A549 (cell line): ENCODE data around the gene TEDC1. TPM values are rescaled to one million over a fixed set of nuclear protein-coding genes. Genes with fewer than 3 reads are reported as not detected.
A peak's percentile ranks its signal among the peaks of the same experiment; 100 is the strongest.

ENCODE experiments used
- ATAC-seq, 2 experiments: fragments of 200-7000 bp in 1 of 2; fragments of >200 bp in 1 of 2; cut with Nextera tagmentation in 1 of 2; cut with Tn5 transposase in 1 of 2; 3 replicates each; pipeline versions ENCODE4 v1.8.0 to v1.9.1; 2018 to 2020; ENCODE audit warnings: mild to moderate bottlenecking in 1 of 2, moderate library complexity in 1 of 2
- CTCF ChIA-PET: fragments of 300-600 bp; sonication (Branson Sonifier 250); formaldehyde crosslinking; extraction: SDS; loops from one replicate; lab custom pipeline; 2021; ENCODE audit warnings: antibody characterized with exemption, inconsistent platforms; lab: Yijun Ruan, JAX
- POLR2A ChIA-PET: fragments of 350-600 bp; formaldehyde crosslinking; extraction: SDS; loops from one replicate; lab custom pipeline; 2021; ENCODE audit warnings: antibody characterized with exemption, inconsistent platforms; lab: Yijun Ruan, JAX
- DNase-seq, 2 experiments: peaks; one replicate each; pipeline versions ENCODE4 v3.0.0 to v3.0.0-alpha.2; 2011 to 2016; ENCODE audit warnings: low read depth in 1 of 2, low spot score in 1 of 2
- FAIRE-seq: peaks from 2 replicates; lab custom pipeline; 2011; peaks lifted over from hg19 to GRCh38; lab: Jason Lieb, UNC
- H3K27ac ChIP-seq, 2 experiments: fragments of >200 bp; sonication (Bioruptor Twin); formaldehyde crosslinking; 3 replicates each; pipeline ENCODE4 v1.5.1; 2016 to 2017
- H3K4me1 ChIP-seq: fragments of >200 bp; sonication (Bioruptor Twin); formaldehyde crosslinking; 3 replicates; pipeline ENCODE4 v1.6.1; 2016
- H3K4me2 ChIP-seq: fragments of >200 bp; sonication (Bioruptor Twin); formaldehyde crosslinking; 3 replicates; pipeline ENCODE4 v1.6.1; 2016
- H3K4me3 ChIP-seq: fragments of >200 bp; sonication (Bioruptor Twin); formaldehyde crosslinking; 3 replicates; pipeline ENCODE4 v1.5.1; 2016
- H3K9me3 ChIP-seq: fragments of >200 bp; sonication (Bioruptor Twin); formaldehyde crosslinking; 3 replicates; pipeline ENCODE4 v1.6.1; 2016
- CBX8 ChIP-seq: fragments of 200-600 bp; sonication (generic); IDR thresholded peaks from 2 replicates; pipeline ENCODE4 v1.6.1; 2016
- FOSB ChIP-seq: fragments of 250-450 bp; sonication (Bioruptor Pico); IDR thresholded peaks from 2 replicates; pipeline ENCODE4 v1.5.0; 2020; ENCODE audit warnings: mild to moderate bottlenecking, moderate library complexity
- HOXB13 ChIP-seq: fragments of 250-450 bp; sonication (Bioruptor Pico); IDR thresholded peaks from 2 replicates; pipeline ENCODE4 v1.5.0; 2020; ENCODE audit warnings: low read depth, mild to moderate bottlenecking, moderate library complexity
- JUNB ChIP-seq: fragments of >200 bp; sonication (Bioruptor Twin); formaldehyde crosslinking; IDR thresholded peaks from 2 replicates; pipeline ENCODE4 v1.6.1; 2016
- KDM5A ChIP-seq: fragments of 200-600 bp; sonication (generic); IDR thresholded peaks from 2 replicates; pipeline ENCODE4 v1.6.1; 2016; ENCODE audit warnings: antibody characterized with exemption, mild to moderate bottlenecking
- NR3C1 ChIP-seq: fragments of >200 bp; sonication (Bioruptor Twin); formaldehyde crosslinking; IDR thresholded peaks from 3 replicates; pipeline ENCODE4 v1.6.1; 2017
- PHF8 ChIP-seq: fragments of 200-600 bp; sonication (generic); IDR thresholded peaks from 2 replicates; pipeline ENCODE4 v1.6.1; 2016; ENCODE audit warnings: low read depth, mild to moderate bottlenecking, antibody characterized with exemption, moderate library complexity, borderline replicate concordance
- POLR2A ChIP-seq: IDR thresholded peaks from 2 replicates; pipeline ENCODE4 v1.6.1; 2012; ENCODE audit warnings: mild to moderate bottlenecking, low read length
- RAD21 ChIP-seq, 2 experiments: fragments of >200 bp in 1 of 2; sonication (Bioruptor Twin) in 1 of 2; formaldehyde crosslinking in 1 of 2; IDR thresholded peaks in 1 of 2; conservative IDR thresholded peaks in 1 of 2; 2 replicates in 1 of 2; 3 replicates in 1 of 2; pipeline ENCODE4 v1.6.1; 2012 to 2018; ENCODE audit warnings: inconsistent platforms in 1 of 2
- RARB ChIP-seq: fragments of 250-450 bp; sonication (Bioruptor Pico); IDR thresholded peaks from 2 replicates; pipeline ENCODE4 v1.8.0; 2021; ENCODE audit warnings: mild to moderate bottlenecking, moderate library complexity
- SMC3 ChIP-seq: fragments of >200 bp; sonication (Bioruptor Twin); formaldehyde crosslinking; IDR thresholded peaks from 3 replicates; pipeline ENCODE4 v1.6.1; 2018; ENCODE audit warnings: inconsistent platforms
- ZNF302 ChIP-seq: fragments of 250-450 bp; sonication (Bioruptor Pico); IDR thresholded peaks from 2 replicates; pipeline ENCODE4 v1.9.0; 2021; ENCODE audit warnings: inconsistent platforms, mild to moderate bottlenecking, moderate library complexity
- ZSCAN20 ChIP-seq: fragments of 250-450 bp; sonication (Bioruptor Pico); IDR thresholded peaks from 2 replicates; pipeline ENCODE4 v1.8.0; 2022; ENCODE audit warnings: mild to moderate bottlenecking, moderate library complexity
- WGBS: methylation state at CpG from one replicate; pipeline ENCODE4 v1.1.6; 2017; ENCODE audit errors: missing lambda C conversion rate; 5-methylcytosine and 5-hydroxymethylcytosine counted together
- polyA plus RNA-seq, 4 experiments: library from polyadenylated mRNA; depleted of rRNA in 3 of 4; stranded (reverse); fragments of >200 nt; fragmentation: RNase III in 1 of 4; extraction: RNeasy Plus Mini Kit Qiagen cat#74134 plus additional on column Dnase treatment in 1 of 4; gene quantifications; 2 replicates in 3 of 4; 3 replicates in 1 of 4; pipeline ENCODE4 v1.2.3, GENCODE V29; 2011 to 2017
- TF ChIP-seq, protein P1 (sequence below): fragments of >200 bp; sonication (Bioruptor Twin); formaldehyde crosslinking; IDR thresholded peaks from 3 replicates; pipeline ENCODE4 v1.5.1; 2016
- TF ChIP-seq, protein P2 (sequence below): fragments of >200 bp; sonication (Bioruptor Twin); formaldehyde crosslinking; IDR thresholded peaks from 2 replicates; pipeline ENCODE4 v1.6.1; 2016
- TF ChIP-seq, protein P3 (sequence below): fragments of 150-350 bp; IDR thresholded peaks from 2 replicates; pipeline ENCODE4 v1.6.1; 2014; ENCODE audit warnings: low read depth, mild to moderate bottlenecking, low read length
- TF ChIP-seq, protein P4 (sequence below): fragments of 250-450 bp; sonication (Bioruptor Pico); IDR thresholded peaks from 2 replicates; pipeline ENCODE4 v1.5.0; 2020; ENCODE audit warnings: low read depth, mild to moderate bottlenecking, moderate library complexity

TEDC1 gene
- polyA plus RNA-seq, 2 of the 4 experiments (the other 2 are of a cell fraction) = 12.7 to 39.6 TPM

DNA sequence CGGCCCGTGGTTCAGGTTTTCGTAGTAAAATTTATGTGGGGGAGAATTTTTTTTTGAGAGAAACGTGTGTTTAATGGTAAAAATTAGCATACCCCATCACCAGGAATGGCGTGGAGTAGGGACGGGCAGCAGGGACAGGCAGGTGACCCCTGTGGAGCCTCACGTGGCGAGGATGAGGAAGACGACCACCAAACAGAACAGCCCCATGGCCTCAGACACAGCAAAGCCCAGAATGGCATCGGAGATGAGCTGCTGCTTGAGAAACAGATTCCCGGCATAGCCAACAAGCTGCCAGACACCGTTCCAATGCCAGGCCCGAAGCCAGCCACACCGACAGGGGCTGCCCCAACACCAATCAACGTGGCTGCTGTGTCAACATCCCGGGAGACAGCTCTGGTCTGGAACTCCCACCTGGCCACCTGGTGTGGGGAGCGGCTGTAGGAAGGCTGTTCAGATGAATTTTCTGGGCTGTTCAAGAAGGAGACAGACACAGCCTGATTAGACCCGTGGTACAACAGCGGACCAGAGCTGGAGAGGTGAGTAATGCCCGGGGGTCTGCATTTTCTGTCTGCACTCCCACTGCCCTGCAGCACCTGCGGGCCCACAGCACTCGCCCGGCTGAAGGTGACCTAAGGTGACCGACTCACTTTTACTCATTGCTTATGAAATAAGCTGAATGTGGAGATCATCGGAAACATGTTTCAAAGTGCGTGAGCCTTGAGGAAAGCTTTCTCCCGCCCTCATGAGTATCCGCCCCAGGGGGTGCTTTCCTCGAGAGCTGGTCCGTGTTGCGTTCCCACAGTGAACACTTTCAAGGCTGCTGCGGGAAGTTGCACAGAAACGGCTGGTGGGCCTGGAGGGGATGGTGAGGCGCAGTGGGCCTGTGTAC, 45.9 kb downstream of the TEDC1 start:
- Histone ChIP-seq H3K9me3 (no peaks in the 10 kb centered on the region), H3K4me1 (no peaks in the 10 kb centered on the region), H3K4me3 (no peak overlapping the region), H3K27ac (no peak overlapping the region), H3K4me2 (no peak overlapping the region)
- TF ChIP-seq JUNB = no peak
- no peak for TF ChIP-seq ZSCAN20 (CRISPR knock-in tag)
- TF ChIP-seq PHF8 = no peak
- TF ChIP-seq HOXB13 (CRISPR knock-in tag) = no peak
- TF ChIP-seq KDM5A = no peak
- FAIRE-seq (no peak), DNase-seq (no peak), ATAC-seq (no peak)
- CTCF ChIA-PET = interaction anchor here (0.7 to 2.8 kb wide), 14 partner anchors 8 to 836 kb away, joined by 3 to 18 read pairs (median 5); partner anchors contain the start of gene CRIP1
- 43% methylated on average over 33 of the region's 34 CpGs for WGBS
- POLR2A ChIA-PET = no interaction called here

DNA sequence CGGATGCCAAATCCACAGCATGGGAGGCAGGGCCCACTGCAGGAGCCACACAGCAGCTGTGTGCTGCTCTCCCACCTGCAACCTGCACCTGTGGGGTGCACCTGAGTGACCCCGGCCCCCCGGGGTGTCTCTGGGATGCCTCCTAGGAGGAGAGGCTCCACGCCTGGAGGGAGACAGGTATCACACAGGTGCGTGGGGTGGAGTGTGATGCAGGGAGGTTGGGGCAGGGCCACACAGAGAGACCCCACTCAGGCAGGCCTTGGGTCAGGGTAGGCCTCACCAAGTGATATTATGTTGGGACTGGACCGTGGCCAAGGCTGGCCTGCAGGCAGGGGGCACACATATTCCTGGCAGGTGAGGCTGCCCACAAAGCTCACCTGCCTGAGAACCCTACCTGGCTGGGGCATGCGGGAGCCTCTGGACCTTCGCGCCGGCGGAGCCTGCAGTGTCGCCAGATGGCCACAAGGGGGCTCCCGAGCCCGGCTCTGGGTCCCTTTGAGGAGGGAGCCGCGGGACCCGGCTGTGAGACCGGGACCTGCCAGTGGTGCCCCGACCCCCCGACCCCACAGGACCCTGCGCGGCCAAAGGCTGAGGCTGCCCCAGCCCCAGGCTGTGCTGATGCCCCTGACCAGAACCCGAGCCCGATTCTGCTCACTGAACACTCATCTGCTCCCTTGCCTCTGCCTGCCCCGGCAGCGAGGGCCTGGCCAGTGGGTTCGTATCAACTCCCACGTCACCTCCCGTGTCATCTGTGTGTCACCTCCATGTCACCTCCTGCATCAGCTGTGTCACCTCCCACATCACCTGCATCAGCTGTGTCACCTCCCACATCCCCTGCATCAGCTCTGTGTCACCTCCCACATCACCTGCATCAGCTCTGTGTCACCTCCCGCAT, 46.8 kb downstream of the TEDC1 start:
- TF ChIP-seq RAD21 (conservative IDR thresholded peaks at IDR 0.05 in 1 of 2, IDR thresholded peaks at IDR 0.05 in 1 of 2) = peak; percentile 55 to 63
- TF ChIP-seq JUNB = no peak
- peak; percentile 60; the same call in 2 of the 3 replicates for TF ChIP-seq SMC3
- TF ChIP-seq, protein P1, sequence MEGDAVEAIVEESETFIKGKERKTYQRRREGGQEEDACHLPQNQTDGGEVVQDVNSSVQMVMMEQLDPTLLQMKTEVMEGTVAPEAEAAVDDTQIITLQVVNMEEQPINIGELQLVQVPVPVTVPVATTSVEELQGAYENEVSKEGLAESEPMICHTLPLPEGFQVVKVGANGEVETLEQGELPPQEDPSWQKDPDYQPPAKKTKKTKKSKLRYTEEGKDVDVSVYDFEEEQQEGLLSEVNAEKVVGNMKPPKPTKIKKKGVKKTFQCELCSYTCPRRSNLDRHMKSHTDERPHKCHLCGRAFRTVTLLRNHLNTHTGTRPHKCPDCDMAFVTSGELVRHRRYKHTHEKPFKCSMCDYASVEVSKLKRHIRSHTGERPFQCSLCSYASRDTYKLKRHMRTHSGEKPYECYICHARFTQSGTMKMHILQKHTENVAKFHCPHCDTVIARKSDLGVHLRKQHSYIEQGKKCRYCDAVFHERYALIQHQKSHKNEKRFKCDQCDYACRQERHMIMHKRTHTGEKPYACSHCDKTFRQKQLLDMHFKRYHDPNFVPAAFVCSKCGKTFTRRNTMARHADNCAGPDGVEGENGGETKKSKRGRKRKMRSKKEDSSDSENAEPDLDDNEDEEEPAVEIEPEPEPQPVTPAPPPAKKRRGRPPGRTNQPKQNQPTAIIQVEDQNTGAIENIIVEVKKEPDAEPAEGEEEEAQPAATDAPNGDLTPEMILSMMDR = peak; percentile 81
- POLR2A ChIA-PET = no interaction called here
- H3K4me1 ChIP-seq = no peaks in the 10 kb centered on the region
- H3K9me3 ChIP-seq = 0 out of 3 replicates have a peak, but pooled peaks cover 5% of the 10 kb centered on the region
- CTCF ChIA-PET = interaction anchor here (0.7 to 2.8 kb wide), 16 partner anchors 9 to 835 kb away, joined by 3 to 18 read pairs (median 4); partner anchors contain the start of gene TMEM121
- no peak for FAIRE-seq
- no peak overlapping the region for H3K4me3 ChIP-seq
- ATAC-seq = peak; percentile 75 to 92
- 13% methylated on average over 18 of the region's 30 CpGs for WGBS
- DNase-seq = peak in 1 of 2 experiments; percentile 77
- 0 out of 6 replicates have a peak overlapping the region, but pooled peaks of 1 of the 2 experiments have one; percentile 36 for H3K27ac ChIP-seq
- peak overlapping the region; percentile 88 for H3K4me2 ChIP-seq

DNA sequence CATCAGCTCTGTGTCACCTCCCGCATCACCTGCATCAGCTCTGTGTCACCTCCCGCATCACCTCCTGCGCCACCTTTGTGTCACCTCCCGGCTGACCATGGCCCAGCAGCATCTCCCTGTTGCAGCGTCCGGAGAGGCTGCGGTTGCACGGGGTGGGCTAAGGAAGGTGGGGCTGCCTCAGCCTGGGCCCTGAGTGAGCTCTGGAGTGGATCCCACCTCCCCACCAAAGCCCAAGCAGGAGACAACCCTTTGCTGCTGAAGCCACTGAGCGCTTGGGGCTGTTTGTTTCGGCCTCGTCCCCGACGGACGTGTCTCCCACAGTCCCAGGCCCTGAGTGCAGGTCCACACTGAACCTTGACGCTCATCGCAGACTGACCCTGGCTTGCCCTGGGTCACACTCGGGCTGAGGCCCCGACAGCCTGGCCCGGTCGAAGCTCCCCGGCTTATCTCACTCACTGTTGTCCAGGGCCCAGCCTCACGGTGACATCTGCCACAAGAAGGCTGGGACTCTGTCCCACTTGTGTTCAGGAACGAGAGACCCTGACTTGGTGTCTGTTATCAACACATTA, 47.5 kb downstream of the TEDC1 start:
- H3K4me3 ChIP-seq = no peak overlapping the region
- FAIRE-seq = no peak
- TF ChIP-seq FOSB (no peak), NR3C1 (no peak), JUNB (no peak), RARB (CRISPR knock-in tag) (no peak), POLR2A (no peak), ZNF302 (CRISPR knock-in tag) (no peak), CBX8 (no peak)
- TF ChIP-seq, protein P2, sequence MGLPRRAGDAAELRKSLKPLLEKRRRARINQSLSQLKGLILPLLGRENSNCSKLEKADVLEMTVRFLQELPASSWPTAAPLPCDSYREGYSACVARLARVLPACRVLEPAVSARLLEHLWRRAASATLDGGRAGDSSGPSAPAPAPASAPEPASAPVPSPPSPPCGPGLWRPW = no peak
- TF ChIP-seq, protein P3, sequence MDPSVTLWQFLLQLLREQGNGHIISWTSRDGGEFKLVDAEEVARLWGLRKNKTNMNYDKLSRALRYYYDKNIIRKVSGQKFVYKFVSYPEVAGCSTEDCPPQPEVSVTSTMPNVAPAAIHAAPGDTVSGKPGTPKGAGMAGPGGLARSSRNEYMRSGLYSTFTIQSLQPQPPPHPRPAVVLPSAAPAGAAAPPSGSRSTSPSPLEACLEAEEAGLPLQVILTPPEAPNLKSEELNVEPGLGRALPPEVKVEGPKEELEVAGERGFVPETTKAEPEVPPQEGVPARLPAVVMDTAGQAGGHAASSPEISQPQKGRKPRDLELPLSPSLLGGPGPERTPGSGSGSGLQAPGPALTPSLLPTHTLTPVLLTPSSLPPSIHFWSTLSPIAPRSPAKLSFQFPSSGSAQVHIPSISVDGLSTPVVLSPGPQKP = no peak
- TF ChIP-seq, protein P4, sequence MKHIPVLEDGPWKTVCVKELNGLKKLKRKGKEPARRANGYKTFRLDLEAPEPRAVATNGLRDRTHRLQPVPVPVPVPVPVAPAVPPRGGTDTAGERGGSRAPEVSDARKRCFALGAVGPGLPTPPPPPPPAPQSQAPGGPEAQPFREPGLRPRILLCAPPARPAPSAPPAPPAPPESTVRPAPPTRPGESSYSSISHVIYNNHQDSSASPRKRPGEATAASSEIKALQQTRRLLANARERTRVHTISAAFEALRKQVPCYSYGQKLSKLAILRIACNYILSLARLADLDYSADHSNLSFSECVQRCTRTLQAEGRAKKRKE (CRISPR knock-in tag) = no peak
- TF ChIP-seq, all 56 proteins: peak for 0
- DNase-seq (no peak), ATAC-seq (peak; percentile 4 to 13; a peak in 3 of 6 replicates)
- Histone ChIP-seq H3K9me3 (peaks cover 10% of the 10 kb centered on the region; the same call in 2 of the 3 replicates), H3K27ac (no peak overlapping the region), H3K4me2 (no peak overlapping the region; the same call in 1 of the 3 replicates), H3K4me1 (no peaks in the 10 kb centered on the region)
- 67% methylated on average over 15 of the region's 23 CpGs for WGBS
- CTCF ChIA-PET = interaction anchor here (0.6 to 2.8 kb wide), 12 partner anchors 10 to 614 kb away, joined by 3 to 18 read pairs (median 6); partner anchors contain the start of gene TMEM121
- POLR2A ChIA-PET = no interaction called here
